Right forelimb (tissue), 1 donor: Measurements from ENCODE around the gene ATRN.
"Not testable (repeated sequence)": the region's sequence is repeated elsewhere in the genome, so short reads cannot be mapped to it uniquely, and the experiment has no call there.

Experiments used
- DNase-seq: peaks from one replicate; pipeline ENCODE4 v3.0.0-alpha.2; 2018

ATRN gene

GRCh38 chr20:3471397-3472021 is 691 bp downstream of the ATRN start:
- no peak for DNase-seq

DNA sequence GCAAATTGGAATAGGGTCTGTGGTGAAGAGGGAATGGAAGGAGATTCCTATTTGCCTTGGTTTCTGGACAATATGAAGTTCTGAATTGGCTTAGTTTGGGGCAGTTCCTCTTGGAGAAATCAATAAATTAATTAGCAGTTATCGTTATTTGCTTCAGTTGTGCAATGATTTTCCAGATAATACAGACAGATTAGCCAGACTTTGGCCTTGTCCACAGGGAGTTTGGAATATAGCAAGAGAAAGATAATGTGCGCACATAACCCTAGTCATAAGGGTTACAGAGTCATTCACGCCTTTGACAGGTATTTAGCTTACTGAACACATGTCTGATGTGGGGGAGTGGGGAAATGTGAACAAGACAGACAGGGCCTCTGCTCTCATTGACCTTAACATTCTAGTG is 1.3 kb downstream of the ATRN start:
- no peak for DNase-seq

- no peak for DNase-seq
Measured at GRCh38 chr20:3473324-3473723, 2.5 kb downstream of the ATRN start.

- no peak for DNase-seq
Measured at GRCh38 chr20:3473944-3474343, 3.1 kb downstream of the ATRN start.

DNA sequence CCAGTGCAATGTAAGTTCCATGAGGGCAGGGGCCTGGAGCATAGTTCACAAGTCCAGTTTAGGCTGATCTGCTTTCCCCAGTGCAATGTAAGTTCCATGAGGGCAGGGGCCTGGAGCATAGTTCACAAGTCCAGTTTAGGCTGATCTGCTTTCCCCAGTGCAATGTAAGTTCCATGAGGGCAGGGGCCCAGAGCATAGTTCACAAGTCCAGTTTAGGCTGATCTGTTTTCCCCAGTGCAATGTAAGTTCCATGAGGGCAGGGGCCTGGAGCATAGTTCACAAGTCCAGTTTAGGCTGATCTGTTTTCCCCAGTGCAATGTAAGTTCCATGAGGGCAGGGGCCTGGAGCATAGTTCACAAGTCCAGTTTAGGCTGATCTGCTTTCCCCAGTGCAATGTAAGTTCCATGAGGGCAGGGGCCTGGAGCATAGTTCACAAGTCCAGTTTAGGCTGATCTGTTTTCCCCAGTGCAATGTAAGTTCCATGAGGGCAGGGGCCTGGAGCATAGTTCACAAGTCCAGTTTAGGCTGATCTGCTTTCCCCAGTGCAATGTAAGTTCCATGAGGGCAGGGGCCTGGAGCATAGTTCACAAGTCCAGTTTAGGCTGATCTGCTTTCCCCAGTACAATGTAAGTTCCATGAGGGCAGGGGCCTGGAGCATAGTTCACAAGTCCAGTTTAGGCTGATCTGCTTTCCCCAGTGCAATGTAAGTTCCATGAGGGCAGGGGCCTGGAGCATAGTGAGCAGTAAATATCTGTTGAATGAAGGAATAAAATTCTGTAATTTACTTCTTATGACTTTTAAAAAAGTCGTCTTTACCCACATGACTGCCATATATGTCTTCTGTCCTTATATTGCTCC is 6.4 kb downstream of the ATRN start:
- DNase-seq, result not testable (repeated sequence)

GRCh38 chr20:3477861-3478544 is 7.2 kb downstream of the ATRN start:
- DNase-seq, result no peak

DNA sequence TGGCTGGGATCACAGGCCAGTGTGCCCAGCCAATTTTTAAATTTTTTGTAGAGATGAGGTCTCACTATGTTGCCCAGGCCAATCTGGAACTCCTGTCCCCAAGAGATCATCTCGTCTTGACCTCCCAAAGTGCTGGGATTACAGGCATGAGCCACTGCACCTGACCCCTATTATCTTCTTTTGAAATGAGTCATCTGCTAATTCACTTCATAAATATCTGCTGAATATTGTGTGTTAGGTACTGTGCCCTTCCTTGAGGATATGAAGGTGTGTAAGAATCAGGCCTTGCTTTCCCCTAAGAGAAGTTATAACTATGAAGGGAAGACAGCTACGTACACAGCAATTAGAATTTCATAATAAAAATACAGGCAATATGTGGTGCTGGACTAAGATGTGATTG is 8.2 kb downstream of the ATRN start:
- DNase-seq, result no peak

DNA sequence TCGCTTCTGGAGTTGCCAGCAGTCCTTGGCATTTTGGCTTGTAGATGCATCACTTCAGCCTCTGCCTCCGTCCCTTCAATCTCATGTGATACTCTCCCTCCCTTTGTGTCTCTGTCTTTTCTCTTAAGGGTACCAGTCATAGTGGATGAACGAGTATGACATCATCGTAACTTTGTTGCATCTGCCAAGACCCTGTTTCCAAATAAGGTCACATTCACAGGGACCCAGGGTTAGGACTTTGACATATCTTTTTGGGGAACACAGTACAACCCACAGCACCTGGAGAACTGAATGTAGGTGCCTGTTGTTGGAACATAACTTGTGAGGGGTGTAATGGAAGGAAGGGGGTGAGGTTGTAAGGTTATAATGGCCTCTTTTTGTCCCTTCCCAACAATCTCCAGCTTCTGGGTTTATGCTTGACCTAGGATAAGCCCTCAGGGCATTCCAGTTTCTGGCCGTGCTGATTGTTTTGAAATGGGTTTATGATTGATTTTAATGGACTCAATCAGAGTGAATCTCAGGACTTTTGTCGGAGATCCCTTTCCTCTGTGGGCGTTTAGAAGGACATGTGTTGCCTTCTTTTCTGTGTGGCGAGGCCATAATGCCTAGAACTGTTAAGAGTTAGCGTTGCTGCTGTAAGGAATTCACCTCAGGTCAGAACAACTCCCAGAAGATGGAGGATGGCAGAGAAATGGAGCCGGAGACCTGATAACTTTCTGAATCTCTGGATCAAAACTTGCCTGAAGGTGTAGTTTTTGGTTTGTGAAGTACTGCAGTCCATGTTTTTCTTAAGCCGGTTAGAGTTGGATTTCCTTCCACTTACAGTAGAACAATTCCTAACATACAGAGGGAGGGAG is 9.2 kb downstream of the ATRN start:
- DNase-seq, result no peak

GRCh38 chr20:3483309-3483708 is 12.5 kb downstream of the ATRN start:
- DNase-seq, result no peak

GRCh38 chr20:3483784-3484183 is 13.0 kb downstream of the ATRN start:
- no peak for DNase-seq

DNA sequence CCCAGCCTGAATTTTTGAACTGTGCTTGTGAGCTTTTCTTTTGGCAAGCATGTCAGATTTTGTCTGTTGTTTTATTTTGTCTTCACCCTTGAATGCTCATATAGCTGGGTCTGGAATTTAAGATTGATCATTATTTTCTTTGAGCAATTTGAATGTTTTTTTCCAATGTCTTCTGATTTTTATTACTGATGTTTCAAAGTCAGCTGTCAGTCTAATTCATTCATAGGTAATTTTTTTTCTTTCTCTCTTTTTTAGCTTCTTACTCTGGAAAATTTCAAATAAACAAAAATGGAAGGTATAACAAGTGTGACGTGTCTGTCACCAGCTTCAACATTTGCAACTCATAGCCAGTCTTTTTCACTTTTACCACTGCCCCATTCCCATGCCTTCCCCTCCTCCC is 15.1 kb downstream of the ATRN start:
- no peak for DNase-seq

DNA sequence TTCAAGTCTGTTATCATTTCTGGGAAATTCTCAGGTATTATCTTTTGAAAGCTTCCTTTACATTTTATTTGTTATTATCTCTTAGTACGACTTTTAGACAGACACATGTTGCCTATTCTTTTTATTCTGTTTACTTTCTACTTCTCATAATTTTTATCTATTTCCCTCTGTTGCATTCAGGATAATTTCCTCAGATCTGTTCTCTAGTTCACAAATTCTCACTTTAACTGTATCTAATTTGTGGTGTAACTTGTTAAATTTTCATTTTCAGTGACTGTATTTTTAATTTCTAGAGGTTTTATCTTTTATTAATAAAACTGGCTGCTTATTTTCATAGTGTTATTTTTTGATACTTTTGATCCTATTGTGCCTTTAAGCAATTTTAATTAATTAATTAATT is 16.0 kb downstream of the ATRN start:
- no peak for DNase-seq

GRCh38 chr20:3492669-3493068 is 21.9 kb downstream of the ATRN start:
- DNase-seq, result no peak

GRCh38 chr20:3494218-3494617 is 23.4 kb downstream of the ATRN start:
- DNase-seq, result no peak

DNA sequence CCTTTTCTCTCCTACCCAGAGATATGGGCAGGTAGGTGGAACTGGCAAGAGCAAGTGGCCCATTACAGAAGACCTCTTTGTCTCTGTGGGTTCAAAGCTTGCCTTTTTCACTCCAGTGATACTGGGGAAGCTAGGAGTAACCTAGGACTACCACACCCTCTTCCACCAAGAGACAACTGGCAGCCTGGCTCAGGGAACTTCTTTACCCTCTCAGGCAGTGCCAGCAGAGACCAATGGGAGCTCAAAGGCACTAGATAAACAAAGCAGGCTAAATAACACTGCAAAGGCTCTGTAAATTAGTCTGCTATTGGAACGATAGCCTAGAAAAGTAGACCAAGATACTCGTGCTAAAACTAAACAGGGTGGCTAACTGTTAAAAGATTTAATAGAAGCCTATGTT is 32.1 kb downstream of the ATRN start:
- no peak for DNase-seq

- no peak for DNase-seq
Measured at GRCh38 chr20:3505148-3505547, 34.3 kb downstream of the ATRN start.

DNA sequence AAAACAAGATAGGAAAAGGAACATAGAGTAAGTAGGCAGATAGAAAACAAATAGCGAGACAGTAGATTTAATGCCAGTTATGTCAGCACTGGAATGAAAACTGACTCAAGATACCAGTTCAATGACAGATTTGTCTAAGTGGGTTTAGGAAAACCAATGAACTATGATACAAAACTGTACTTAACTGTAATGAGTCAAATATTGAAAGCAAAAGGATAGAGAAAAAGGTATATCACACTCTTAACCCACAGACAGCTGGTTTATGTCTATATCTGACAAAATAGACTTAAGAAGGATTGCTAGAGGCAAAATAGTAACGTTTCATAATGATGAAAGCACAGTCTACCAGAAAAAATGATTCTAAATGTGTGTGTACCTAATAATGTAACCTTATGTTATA is 38.2 kb downstream of the ATRN start:
- DNase-seq, result no peak

DNA sequence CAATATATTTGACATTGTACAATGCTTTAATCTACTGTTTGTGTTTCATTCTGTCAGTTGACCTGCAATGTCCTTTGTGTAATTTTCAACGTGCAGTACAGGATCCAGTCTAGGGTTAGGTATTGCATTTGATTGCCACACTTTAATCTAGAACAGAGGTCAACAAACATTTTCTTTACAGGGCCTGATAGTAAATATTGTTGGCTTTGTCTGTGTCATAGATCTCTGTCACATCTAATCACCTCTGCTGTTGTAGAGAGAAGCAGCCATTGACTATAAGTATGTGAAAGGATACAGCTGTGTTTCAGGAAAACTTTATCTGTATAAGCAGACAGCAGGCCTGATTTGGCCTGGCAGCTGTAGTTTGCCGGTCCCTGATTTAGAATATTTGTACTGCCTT is 39.3 kb downstream of the ATRN start:
- DNase-seq, result no peak

- not testable (repeated sequence) for DNase-seq
Measured at GRCh38 chr20:3512239-3512638, 41.4 kb downstream of the ATRN start.

GRCh38 chr20:3514012-3514642 is 43.3 kb downstream of the ATRN start:
- DNase-seq, result no peak

- DNase-seq, result no peak
Measured at GRCh38 chr20:3515379-3516170, 44.8 kb downstream of the ATRN start.
